HG02852 (cell line): ENCODE data around the gene MMP10.

ENCODE experiments used
- ATAC-seq: cut with Tn5 transposase; IDR thresholded peaks from one replicate; pipeline ENCODE4 v1.9.1; 2021; ENCODE audit warnings: mild to moderate bottlenecking, moderate library complexity; ENCODE audit not compliant: unreplicated experiment

Gene MMP10

GRCh38 chr11:102780491-102780918 is at the start of gene MMP10:
Gene MMP10 (minus strand): TSS chr11:102780628. CDS start chr11:102780591, 37 bp downstream.
- ATAC-seq = no peak

- no peak for ATAC-seq
Observed at GRCh38 chr11:102829316-102830000, 49.0 kb upstream of the MMP10 start.

GRCh38 chr11:102824556-102824955 is 44.1 kb upstream of the MMP10 start:
- no peak for ATAC-seq

GRCh38 chr11:102819491-102819890 is 39.1 kb upstream of the MMP10 start:
- no peak for ATAC-seq

- no peak for ATAC-seq
Observed at GRCh38 chr11:102813484-102813883, 33.1 kb upstream of the MMP10 start.

- ATAC-seq = no peak
Observed at GRCh38 chr11:102812188-102812587, 31.8 kb upstream of the MMP10 start.

GRCh38 chr11:102810950-102811660 is 30.7 kb upstream of the MMP10 start:
- no peak for ATAC-seq

- no peak for ATAC-seq
Observed at GRCh38 chr11:102809971-102810370, 29.5 kb upstream of the MMP10 start.

- ATAC-seq = peak; percentile 65
Observed at GRCh38 chr11:102807921-102808320, 27.5 kb upstream of the MMP10 start.

- ATAC-seq = no peak
Observed at GRCh38 chr11:102806296-102806695, 25.9 kb upstream of the MMP10 start.

- no peak for ATAC-seq
Observed at GRCh38 chr11:102802341-102802740, 21.9 kb upstream of the MMP10 start.

GRCh38 chr11:102800767-102801166 is 20.3 kb upstream of the MMP10 start:
- no peak for ATAC-seq

- no peak for ATAC-seq
Observed at GRCh38 chr11:102799681-102800340, 19.4 kb upstream of the MMP10 start.

GRCh38 chr11:102798012-102798746 is 17.8 kb upstream of the MMP10 start, which contains the start of gene MMP1:
Gene MMP1 (minus strand): TSS chr11:102798160. CDS start chr11:102798092, 68 bp downstream.
- ATAC-seq = no peak

GRCh38 chr11:102794382-102794781 is 14.0 kb upstream of the MMP10 start:
- ATAC-seq = peak; percentile 93

GRCh38 chr11:102793677-102794290 is 13.4 kb upstream of the MMP10 start:
- no peak for ATAC-seq

- ATAC-seq = no peak
Observed at GRCh38 chr11:102792604-102793003, 12.2 kb upstream of the MMP10 start.

GRCh38 chr11:102791271-102792036 is 11.0 kb upstream of the MMP10 start:
- ATAC-seq = no peak

- ATAC-seq = no peak
Observed at GRCh38 chr11:102788334-102788995, 8.0 kb upstream of the MMP10 start.
